Activated CD8-positive, alpha-beta memory T cell treated with anti-CD3 and anti-CD28 coated beads for 24 hours (primary cell): ENCODE measurements around the gene C11orf42.
"Not testable (repeated sequence)": the region's sequence is repeated elsewhere in the genome, so short reads cannot be mapped to it uniquely, and the experiment has no call there.

Source experiments
- DNase-seq: peaks from one replicate; pipeline ENCODE4 v3.0.0-alpha.2; 2020

C11orf42 gene

GRCh38 chr11:6224421-6224820, 19.1 kb downstream of the C11orf42 start:
- DNase-seq, result no peak

- DNase-seq, result no peak
Observed at GRCh38 chr11:6225024-6225423, 19.7 kb downstream of the C11orf42 start.

- DNase-seq, result no peak
Observed at GRCh38 chr11:6225896-6226295, 20.5 kb downstream of the C11orf42 start.

GRCh38 chr11:6228520-6228919, 23.2 kb downstream of the C11orf42 start:
- no peak for DNase-seq

- DNase-seq, result no peak
Observed at GRCh38 chr11:6229911-6230310, 24.6 kb downstream of the C11orf42 start.

GRCh38 chr11:6232899-6233298, 27.5 kb downstream of the C11orf42 start:
- no peak for DNase-seq

GRCh38 chr11:6233984-6234386, 28.6 kb downstream of the C11orf42 start:
- no peak for DNase-seq

- peak; percentile 98 for DNase-seq
Observed at GRCh38 chr11:6234387-6235107, 29.2 kb downstream of the C11orf42 start, which contains the start of gene FHIP1B. FHIP1B (minus strand) TSS chr11:6234636; CDS start chr11:6224516, 10,120 bp downstream.

GRCh38 chr11:6237266-6237665, 31.9 kb downstream of the C11orf42 start:
- no peak for DNase-seq

- no peak for DNase-seq
Observed at GRCh38 chr11:6237761-6238302, 32.5 kb downstream of the C11orf42 start.

- DNase-seq, result no peak
Observed at GRCh38 chr11:6238902-6239301, 33.5 kb downstream of the C11orf42 start, which contains the start of gene CNGA4. CNGA4 (plus strand) TSS chr11:6239089; CDS start chr11:6239207, 118 bp downstream.

- DNase-seq, result no peak
Observed at GRCh38 chr11:6240139-6240538, 34.8 kb downstream of the C11orf42 start.

GRCh38 chr11:6240781-6241180, 35.4 kb downstream of the C11orf42 start:
- DNase-seq, result no peak

GRCh38 chr11:6241316-6241715, 36.0 kb downstream of the C11orf42 start:
- DNase-seq, result no peak

- no peak for DNase-seq
Observed at GRCh38 chr11:6245536-6245935, 40.2 kb downstream of the C11orf42 start.

GRCh38 chr11:6248248-6248647, 42.9 kb downstream of the C11orf42 start:
- no peak for DNase-seq

- not testable (repeated sequence) for DNase-seq
Observed at GRCh38 chr11:6248897-6249296, 43.5 kb downstream of the C11orf42 start.

- no peak for DNase-seq
Observed at GRCh38 chr11:6249770-6250555, 44.6 kb downstream of the C11orf42 start.

GRCh38 chr11:6251120-6251733, 45.9 kb downstream of the C11orf42 start:
- DNase-seq, result peak; percentile 73

- DNase-seq, result no peak
Observed at GRCh38 chr11:6251990-6252473, 46.7 kb downstream of the C11orf42 start.

GRCh38 chr11:6253197-6253596, 47.8 kb downstream of the C11orf42 start:
- DNase-seq, result no peak

- DNase-seq, result no peak
Observed at GRCh38 chr11:6258141-6258540, 52.8 kb downstream of the C11orf42 start.

GRCh38 chr11:6258571-6259081, 53.3 kb downstream of the C11orf42 start:
- no peak for DNase-seq
